Esophagus squamous epithelium (tissue), 4 donors: ENCODE measurements around the gene MORN5.

ENCODE experiments used
- CTCF ChIP-seq, 6 experiments: fragments of 450-650 bp in 4 of 6; fragments of 200-600 bp in 2 of 6; sonication (generic) in 2 of 6; IDR thresholded peaks; one replicate each; pipeline ENCODE4 v1.5.1; 2016 to 2019; ENCODE audit warnings: antibody characterized with exemption in 6 of 6, mild to moderate bottlenecking in 4 of 6, moderate library complexity in 4 of 6
- POLR2A ChIP-seq, 4 donors: fragments of 450-650 bp; IDR thresholded peaks; one replicate each; pipeline ENCODE4 v1.6.1; 2017; ENCODE audit warnings: antibody characterized with exemption in 4 of 4, mild to moderate bottlenecking in 4 of 4, moderate library complexity in 3 of 4

GRCh38 chr9:122155796-122156195, 3.9 kb upstream of the MORN5 start:
- no peak for TF ChIP-seq CTCF (IDR thresholded peaks at IDR 0.05)
- no peak for TF ChIP-seq POLR2A (IDR thresholded peaks at IDR 0.05)
